OCI-M2 (cell line): ENCODE results near the gene LAMA2.

Experiments
- DNase-seq: peaks from one replicate; lab custom pipeline; 2025; ENCODE audit not compliant: unreplicated experiment; lab: John Stamatoyannopoulos, UW

The LAMA2 gene

DNA sequence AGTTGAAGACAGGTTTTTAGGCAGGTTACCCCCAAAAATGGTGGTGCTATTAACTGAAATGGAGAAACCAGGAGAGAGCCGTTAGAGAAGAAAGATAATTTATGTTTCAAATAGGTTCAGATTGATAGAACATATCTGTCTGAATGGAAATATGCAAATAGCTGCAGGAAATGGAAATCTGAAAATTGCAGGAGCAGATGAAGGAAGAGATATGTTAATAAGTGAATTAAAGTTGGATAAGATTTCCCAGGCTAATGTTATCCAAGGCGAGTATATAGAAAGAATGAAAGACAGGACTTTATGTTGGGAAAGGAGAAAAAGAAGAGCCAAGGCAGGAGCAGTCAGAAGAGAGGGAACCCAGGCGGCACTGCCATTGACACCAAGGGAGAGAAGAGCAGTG, 461.4 kb downstream of the LAMA2 start:
- DNase-seq, result no peak

DNA sequence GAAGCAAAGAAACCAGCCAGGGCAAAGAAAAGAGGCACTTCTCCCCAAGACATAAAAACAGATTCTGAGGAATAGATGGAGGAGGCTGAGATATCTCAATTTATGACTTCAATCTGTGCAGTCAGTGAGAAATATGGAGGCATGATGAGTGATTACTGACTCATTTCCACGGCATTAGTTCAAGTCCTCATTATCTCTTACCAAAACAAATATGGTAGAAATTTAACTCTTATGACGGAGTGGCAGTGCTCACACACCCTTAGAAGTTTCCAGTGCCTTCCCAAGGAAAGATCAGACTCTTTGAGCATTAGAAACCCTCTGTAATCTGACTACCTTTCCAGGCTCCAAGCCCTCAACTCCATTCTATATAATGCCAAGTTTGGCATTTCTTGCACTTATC, 463.0 kb downstream of the LAMA2 start:
- no peak for DNase-seq

DNA sequence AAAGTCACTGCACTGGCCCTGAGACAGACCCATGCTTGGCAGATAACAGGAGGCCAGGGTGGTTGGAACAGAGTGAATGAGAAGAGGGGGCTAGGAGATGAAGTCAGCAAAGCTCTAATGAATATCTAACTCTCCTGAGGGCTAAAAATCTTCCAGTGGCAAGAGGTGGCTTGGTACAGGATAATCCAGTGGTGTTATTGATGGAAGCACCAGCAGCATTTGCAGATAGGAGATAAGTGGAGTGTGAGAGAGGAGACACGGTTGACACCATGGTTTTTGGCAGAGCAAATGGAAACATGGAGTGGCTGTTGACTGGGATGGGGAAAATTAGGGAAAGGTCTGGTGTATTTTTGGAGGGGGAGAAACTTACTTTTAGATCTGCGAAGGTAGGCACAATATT, 464.0 kb downstream of the LAMA2 start:
- DNase-seq, result no peak

DNA sequence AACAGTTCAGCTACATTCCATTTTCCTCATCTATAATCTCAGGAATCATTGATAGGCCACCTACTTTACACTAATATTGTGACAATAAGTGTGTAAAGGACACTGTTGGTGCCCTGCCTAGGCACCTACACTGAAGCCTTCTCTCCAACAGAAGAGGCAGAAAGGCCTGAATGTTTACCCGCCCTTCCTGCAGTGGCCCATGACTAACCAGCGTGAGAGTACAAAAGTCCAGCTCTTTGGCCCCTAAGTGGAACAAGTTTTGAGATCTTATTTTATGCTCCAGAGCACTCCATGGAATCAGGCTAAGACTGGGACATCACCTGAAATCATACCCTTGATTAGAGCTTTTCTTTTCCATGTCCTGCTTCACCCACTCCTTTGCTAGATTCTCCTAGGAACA, 467.3 kb downstream of the LAMA2 start:
- DNase-seq, result no peak

GRCh38 chr6:129351807-129352206, 468.9 kb downstream of the LAMA2 start:
- no peak for DNase-seq

GRCh38 chr6:129353067-129353466, 470.1 kb downstream of the LAMA2 start:
- DNase-seq, result no peak

GRCh38 chr6:129356129-129356528, 473.2 kb downstream of the LAMA2 start:
- DNase-seq, result no peak

DNA sequence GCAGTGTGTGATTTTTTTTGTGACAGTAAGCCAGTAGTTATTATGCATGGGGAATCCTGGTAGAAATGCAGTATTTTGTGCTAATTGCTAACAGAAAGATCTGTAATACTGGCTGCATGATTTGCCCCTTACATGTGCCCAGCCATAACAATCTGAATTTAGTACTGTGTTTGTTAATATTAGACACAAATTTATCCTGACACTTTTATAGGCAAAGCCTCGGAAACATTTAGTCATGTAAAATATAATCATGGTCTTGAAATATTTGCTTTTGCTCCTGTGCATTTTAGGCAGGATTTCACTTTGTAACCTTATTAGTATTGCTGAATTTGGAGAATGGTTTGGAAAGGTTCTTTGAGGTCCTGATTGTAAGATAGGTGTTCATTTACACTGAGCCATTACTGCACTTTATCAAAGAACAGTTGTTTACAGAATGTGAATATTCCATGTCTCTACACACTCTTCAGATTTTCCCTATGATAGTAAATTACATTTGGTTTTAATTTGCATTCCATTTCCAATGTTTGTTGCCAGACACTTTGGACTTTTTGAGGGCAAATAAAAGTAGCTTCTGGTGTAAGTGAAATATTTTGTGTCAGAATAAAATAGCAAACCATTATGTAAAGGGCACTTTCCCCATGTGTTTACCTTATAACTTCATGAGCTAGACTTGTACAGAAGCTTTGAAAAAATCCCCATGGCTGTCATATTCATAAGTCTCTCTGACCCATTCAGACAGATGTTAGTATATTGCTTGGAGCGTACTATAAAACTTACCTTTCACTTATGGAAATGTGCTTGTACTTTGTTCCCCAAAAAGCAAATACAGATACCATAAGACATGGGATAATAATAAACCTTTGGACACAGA, 477.1 kb downstream of the LAMA2 start:
- no peak for DNase-seq

- no peak for DNase-seq
These were observed 477.7 kb downstream of the LAMA2 start for GRCh38 chr6:129360682-129360955.

DNA sequence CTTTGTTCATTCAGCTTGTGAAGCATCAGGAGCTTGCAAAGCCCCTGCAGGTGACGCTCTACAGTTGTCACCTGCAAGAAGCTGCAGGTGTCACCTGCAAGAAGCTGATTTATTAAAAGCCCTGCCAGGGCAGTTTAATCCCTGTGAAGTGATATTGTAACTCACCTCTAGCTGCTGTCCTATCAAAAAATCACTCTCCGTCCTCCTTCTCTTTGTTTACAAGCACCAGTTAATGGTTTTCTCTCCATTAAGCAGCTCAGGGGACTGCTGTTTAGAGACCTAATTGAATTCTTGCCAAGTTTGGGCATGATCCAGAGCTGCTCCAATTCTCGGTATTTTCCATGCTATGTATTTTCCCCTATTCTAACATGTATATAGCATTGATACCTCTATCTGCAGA, 481.1 kb downstream of the LAMA2 start:
- DNase-seq, result no peak

GRCh38 chr6:129364767-129365166, 481.8 kb downstream of the LAMA2 start:
- no peak for DNase-seq

- no peak for DNase-seq
These were observed 485.1 kb downstream of the LAMA2 start for GRCh38 chr6:129368076-129368475.

GRCh38 chr6:129368970-129369369, 486.0 kb downstream of the LAMA2 start:
- no peak for DNase-seq

GRCh38 chr6:129369737-129370136, 486.8 kb downstream of the LAMA2 start:
- DNase-seq, result no peak

- no peak for DNase-seq
These were observed 487.5 kb downstream of the LAMA2 start for GRCh38 chr6:129370268-129370916.

DNA sequence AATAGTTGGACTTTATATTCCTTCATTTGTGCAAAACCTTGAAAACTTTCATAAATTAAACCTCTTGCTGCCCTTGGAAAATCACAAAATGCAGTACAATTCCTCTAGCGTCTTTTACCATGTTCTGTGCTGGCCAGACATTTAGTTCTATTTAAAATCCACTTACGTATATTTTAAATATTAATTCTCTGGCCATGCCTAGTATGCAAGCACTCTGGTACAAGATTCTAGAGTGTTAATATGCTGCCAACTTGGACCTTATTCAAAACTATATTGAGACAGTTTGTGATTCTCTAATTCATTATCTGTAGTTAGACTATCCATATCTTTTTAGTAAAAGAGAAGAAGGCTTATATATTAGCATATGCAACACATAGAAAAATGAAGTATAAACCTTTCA, 498.9 kb downstream of the LAMA2 start:
- no peak for DNase-seq

- DNase-seq, result no peak
These were observed 500.0 kb downstream of the LAMA2 start for GRCh38 chr6:129382916-129383315.

DNA sequence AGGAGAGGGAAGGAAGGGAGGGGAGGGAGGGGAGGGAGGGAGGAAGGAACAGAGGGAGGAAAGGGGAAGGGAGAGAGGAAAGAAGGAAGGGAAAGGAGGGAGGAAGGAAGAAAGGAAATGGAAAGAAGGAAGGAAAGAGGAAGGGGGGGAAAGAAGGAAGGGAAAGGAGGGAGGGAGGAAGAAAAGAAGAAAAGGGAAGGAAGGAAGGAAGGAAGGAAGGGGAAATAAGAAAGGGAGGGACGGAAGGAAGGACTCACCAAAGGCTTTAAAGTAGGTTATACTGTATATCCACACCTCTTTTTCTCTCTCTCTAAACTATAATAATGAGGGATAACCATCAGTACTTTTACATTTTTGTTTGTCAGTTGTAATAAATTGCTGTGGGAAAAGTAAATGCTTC, 502.2 kb downstream of the LAMA2 start:
- DNase-seq, result no peak

- DNase-seq, result no peak
These were observed 508.0 kb downstream of the LAMA2 start for GRCh38 chr6:129390900-129391299.

DNA sequence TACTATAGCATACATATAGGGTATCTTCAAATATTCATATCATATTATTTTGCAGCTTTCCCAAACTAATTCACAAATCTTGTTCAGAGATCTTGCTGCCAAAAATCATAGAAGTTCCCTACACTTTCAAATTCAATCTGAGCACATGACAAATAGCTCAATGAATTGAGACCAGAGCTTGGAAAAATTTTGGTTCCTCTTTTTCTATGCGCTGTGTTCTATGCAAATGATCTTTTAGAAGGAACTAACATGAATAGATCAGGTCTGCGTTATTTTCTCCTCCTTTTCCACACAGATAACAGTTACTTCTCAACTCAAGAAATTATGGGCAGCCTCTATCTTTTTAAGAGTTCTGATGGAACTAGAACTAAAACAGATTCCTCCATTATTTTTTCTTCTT, 510.7 kb downstream of the LAMA2 start:
- no peak for DNase-seq

GRCh38 chr6:129398764-129399163, 515.8 kb downstream of the LAMA2 start:
- DNase-seq, result no peak

DNA sequence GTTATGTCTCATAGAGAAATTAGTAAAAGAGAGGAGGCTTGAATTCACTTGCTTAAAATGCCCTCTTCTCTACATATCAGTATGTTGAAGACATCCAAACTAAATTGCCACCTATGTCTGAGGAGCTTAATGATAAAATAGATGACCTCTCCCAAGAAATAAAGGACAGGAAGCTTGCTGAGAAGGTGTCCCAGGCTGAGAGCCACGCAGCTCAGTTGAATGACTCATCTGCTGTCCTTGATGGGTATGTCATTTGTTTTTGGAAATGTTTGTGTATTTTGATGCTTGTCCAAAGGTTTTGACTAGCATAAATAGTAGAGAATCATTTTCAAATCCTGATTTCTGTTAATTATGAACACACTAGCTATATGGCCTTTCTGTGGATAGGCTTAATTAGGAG, 519.3 kb downstream of the LAMA2 start:
- no peak for DNase-seq

DNA sequence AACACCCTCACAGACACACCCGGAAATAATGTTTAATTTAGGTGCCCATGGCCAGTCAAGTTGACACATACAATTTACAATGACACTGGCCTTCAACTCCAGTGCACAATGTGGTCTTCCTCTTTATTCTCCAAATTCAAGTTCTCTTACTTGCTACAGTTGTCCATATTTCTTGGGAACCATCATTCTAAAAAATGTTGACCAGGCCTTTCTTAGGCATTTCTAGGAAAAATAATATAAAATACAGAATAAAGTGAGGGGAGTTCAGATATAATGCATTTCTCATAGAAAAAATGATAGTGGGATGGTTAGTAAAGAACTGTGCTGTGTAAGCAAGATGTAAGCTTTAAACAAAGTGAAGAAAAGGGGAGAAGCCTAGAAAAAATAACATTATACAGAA, 528.2 kb downstream of the LAMA2 start:
- DNase-seq, result no peak
